ENCODE results near the gene PNO1.

The PNO1 gene

GRCh38 chr2:68193787-68194372 is 36.2 kb downstream of the PNO1 start:
- no peak for DNase-seq (ENCODE audit: low read depth in 2 of 2)

GRCh38 chr2:68195096-68195495 is 37.4 kb downstream of the PNO1 start:
- no peak for DNase-seq (ENCODE audit: low read depth in 2 of 2)

DNA sequence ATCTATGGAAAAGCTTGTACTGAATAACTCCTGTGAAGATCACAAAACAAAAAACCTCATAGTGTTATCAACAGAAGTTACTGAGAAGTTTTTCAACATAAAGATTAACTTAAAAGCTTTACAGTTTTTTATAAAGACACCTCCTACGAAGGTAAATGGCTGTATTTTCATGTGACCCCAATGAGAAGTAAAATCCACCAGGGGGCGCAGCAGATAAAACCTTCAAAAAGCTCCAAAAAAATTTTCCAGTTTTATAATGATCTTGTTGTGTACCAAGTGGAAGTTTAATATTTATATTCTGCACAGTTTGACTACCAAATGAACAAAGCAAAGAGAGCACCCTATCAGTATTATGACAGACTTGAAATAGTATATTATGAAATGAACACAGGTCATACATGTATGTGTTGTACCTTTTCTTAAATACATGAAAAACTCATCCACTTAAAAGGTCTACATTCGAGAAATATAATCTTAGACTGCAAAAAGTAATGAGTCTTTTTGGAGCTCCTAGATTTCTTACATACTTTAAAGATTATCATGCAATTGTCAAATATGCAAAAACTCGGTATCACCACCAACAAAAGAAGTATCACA is 38.5 kb downstream of the PNO1 start:
- peak in 1 of 2 donors; percentile 12 for DNase-seq (ENCODE audit: low read depth in 2 of 2)

GRCh38 chr2:68200157-68200787 is 42.6 kb downstream of the PNO1 start:
- DNase-seq (ENCODE audit: low read depth in 2 of 2), result no peak

DNA sequence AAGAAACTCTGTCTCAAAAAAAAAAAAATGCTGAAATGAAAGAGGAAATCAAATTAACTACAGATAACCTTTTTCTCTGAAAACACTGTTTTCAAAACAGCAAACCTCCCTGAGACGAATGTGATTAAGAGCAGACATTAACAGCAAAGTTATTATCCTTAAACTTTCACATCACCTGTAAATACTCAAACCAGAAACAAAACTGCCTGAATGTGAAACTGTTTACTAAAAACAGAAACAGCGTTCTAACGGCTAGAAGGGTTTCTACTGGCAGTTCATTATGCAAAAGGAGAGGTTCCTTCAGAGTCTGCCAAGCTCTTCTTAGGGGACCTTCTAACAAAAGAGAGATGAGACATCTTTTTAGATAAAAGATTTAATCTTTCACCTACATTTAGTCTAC is 45.9 kb downstream of the PNO1 start:
- no peak for DNase-seq (ENCODE audit: low read depth in 2 of 2)

GRCh38 chr2:68206793-68207192 is 49.1 kb downstream of the PNO1 start:
- DNase-seq (ENCODE audit: low read depth in 2 of 2), result no peak

DNA sequence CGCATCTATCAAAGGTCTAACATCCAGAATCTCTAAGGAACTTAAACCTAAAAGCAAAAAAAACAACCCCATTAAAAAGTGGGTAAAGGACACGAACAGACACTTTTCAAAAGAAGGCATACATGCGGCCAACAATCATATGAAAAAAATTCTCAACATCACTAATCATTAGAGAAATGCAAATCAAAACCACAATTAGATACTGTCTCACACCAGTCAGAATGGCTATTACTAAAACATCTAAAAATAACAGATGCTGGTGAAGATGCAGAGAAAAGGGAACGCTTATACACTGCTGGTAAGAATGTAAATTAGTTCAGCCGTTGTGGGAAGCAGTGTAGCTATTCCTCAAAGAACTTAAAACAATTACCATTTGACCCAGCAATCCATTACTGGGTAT is 56.7 kb downstream of the PNO1 start:
- DNase-seq (ENCODE audit: low read depth in 2 of 2), result no peak

DNA sequence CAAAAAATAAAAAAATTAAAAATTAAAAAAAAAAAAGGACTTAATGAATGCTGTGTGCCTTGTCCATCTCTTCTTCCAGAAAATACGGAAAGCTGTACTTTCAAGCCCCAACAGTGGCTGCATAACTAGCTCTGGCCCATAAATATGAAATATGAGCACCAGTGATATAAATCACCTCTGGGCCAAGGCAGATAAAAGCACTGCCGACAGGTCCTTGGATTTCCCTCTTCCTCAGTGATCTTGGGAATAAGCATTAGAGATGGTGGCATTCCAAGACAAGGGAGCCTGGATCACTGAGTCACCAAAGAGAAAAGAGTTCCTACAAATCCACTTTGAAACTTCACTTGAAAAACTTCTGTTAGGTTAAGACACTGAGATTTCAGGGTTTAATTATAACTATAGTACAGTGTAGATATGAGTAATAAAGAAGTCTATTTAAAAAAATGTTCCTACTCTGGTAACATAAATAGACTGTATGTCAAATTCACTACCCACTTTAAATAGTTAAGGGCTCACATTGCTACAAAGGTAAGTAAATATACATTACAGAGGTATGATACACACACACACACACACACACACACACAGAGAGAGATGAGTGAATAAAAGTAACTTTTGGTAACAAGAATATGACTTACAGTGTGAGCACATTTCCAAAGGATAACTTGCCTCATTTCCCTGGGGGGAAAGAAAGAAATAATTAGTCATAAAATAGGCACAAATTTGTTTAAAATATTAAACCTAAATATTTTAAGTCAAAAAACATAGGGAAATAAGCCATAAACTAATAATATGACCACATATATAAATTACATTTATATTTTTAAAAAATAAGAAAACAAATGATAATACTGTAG is 59.0 kb downstream of the PNO1 start:
- DNase-seq (ENCODE audit: low read depth in 2 of 2), result no peak

GRCh38 chr2:68217729-68218128 is 60.0 kb downstream of the PNO1 start:
- DNase-seq (ENCODE audit: low read depth in 2 of 2), result no peak

DNA sequence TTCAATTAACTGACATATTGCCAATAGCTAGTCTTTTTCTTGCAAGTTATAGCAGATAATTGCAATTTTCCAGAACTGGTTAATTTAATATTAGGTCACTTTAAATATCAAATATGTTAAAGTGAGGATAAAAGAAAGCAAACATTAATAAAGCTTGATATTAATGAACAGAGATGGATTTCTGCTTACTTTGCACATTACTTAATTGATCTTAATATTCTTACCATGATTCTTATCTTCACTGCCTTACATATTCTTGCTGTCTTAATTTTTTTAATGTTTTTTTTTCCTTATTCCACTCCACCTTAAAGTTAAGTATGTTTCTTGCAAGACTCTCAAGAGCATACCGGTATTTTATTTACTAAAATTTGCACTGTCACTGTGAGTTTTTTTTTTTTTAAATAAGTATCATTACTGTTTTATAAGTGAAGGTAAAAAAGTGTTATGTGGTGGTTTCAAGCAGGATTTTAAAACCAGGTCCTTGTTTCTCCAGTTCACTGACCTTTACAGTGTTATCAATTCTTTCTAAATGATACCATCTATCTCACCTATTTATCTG is 60.7 kb downstream of the PNO1 start:
- no peak for DNase-seq (ENCODE audit: low read depth in 2 of 2)

DNA sequence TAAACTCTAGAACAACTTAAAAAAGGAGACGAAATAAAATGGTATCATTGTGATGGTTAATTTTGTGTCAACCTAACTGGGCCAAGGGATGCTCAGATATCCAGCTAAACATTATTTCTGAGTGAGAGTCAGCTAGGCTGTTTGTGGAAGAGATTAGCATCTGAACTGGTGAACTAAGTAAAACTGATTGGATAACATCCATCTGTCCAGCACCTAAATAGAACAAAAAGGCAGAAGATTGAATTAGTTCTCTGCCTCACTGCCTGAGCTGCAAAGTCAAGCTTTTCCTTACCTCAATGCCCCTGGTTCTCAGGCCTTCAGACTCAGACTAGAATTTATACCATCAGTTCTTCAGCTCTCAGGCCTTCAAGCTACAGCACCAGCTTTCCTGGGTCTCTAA is 64.6 kb downstream of the PNO1 start:
- no peak for DNase-seq (ENCODE audit: low read depth in 2 of 2)

- no peak for DNase-seq (ENCODE audit: low read depth in 2 of 2)
Observed at GRCh38 chr2:68223419-68223818, 65.7 kb downstream of the PNO1 start.

- no peak for DNase-seq (ENCODE audit: low read depth in 2 of 2)
Observed at GRCh38 chr2:68225119-68225632, 67.5 kb downstream of the PNO1 start.
